ENCODE measurements around the gene KANSL3.
"Not testable (repeated sequence)": the region's sequence is repeated elsewhere in the genome, so short reads cannot be mapped to it uniquely, and the experiment has no call there.

The KANSL3 gene

DNA sequence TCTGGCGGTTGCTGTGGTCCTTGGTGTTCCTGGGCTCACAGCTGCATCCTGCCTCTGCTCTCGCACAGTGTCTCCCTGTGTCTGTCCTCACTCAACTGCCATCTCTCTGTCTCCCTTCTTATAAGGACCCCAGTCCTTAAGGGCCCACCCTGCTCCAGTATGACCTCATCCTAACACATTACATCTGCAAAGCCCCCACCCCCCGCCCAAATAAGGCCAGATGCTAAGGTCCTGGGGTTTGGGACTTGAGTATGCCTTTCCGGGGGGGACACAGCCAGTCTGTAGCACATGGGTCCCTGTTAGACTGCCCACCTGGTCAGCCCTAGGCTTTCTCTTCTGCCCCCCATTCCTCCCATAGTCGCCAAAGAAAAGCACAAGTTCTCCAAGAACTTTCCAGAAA lies 45.2 kb upstream of the KANSL3 start:
- H3K9me3 Mint-ChIP-seq, result no peaks in the 10 kb centered on the region
- TF ChIP-seq, protein P1, sequence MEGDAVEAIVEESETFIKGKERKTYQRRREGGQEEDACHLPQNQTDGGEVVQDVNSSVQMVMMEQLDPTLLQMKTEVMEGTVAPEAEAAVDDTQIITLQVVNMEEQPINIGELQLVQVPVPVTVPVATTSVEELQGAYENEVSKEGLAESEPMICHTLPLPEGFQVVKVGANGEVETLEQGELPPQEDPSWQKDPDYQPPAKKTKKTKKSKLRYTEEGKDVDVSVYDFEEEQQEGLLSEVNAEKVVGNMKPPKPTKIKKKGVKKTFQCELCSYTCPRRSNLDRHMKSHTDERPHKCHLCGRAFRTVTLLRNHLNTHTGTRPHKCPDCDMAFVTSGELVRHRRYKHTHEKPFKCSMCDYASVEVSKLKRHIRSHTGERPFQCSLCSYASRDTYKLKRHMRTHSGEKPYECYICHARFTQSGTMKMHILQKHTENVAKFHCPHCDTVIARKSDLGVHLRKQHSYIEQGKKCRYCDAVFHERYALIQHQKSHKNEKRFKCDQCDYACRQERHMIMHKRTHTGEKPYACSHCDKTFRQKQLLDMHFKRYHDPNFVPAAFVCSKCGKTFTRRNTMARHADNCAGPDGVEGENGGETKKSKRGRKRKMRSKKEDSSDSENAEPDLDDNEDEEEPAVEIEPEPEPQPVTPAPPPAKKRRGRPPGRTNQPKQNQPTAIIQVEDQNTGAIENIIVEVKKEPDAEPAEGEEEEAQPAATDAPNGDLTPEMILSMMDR (IDR thresholded peaks at IDR 0.05; ENCODE audit: unreplicated experiment in 3 of 3), result no peak
- H3K27me3 Mint-ChIP-seq (ENCODE audit: low read depth), result peaks cover 5% of the 10 kb centered on the region
- H3K36me3 Mint-ChIP-seq (ENCODE audit: low read depth), result no peaks in the 10 kb centered on the region
- H3K27ac Mint-ChIP-seq, result no peak overlapping the region
- peaks cover 29% of the 10 kb centered on the region for H3K4me1 Mint-ChIP-seq
- no peak overlapping the region for H3K4me3 Mint-ChIP-seq

DNA sequence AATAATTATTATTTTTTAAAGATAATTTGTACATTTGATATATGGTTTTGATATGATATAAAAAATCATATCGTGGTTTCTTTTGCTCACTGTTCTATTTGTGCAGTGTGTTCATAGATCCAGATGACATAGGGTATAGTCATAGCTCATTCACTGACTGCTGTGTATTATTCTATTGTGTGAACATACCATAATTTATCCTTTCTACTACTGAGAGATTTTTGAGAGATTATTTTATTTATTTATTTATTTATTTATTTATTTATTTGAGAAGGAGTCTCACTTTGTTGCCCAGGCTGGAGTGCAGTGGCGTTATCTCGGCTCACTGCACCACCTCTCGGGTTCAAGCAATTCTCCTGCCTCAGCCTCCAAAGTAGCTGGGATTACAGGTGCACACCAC lies 43.4 kb upstream of the KANSL3 start:
- Mint-ChIP-seq H3K36me3 (ENCODE audit: low read depth) (no peaks in the 10 kb centered on the region), H3K4me1 (peaks cover 29% of the 10 kb centered on the region), H3K27me3 (ENCODE audit: low read depth) (peaks cover 5% of the 10 kb centered on the region), H3K27ac (no peak overlapping the region), H3K9me3 (no peaks in the 10 kb centered on the region), H3K4me3 (no peak overlapping the region)
- TF ChIP-seq, protein P1 (IDR thresholded peaks at IDR 0.05; ENCODE audit: unreplicated experiment in 3 of 3), result no peak

DNA sequence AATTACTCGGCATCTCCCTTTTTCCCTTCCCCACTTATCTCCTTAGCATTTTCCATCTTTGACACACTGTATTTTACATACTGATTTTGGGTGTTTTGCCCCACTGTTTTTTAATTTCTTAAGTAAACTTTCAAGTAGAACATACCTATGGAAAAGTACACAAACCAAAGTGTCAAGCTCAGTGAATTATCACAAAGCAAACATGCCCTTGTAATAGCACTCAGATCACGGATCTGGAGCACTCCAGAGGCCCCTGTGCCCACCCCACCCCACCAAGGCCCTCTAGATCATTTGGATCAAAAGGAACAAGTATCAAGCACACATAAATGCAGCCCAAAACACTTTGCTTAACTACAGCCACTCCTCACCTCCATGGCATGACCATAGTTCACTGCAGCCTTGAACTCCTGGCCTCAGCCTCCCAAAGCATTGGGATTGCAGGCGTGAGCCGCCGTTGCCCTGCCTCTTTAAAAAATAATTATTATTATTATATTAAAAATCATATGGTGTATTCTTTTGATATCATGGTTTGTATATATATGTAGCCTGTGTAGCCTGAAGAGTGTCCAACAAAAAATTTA lies 42.5 kb upstream of the KANSL3 start:
- no peaks in the 10 kb centered on the region for H3K36me3 Mint-ChIP-seq (ENCODE audit: low read depth)
- H3K27ac Mint-ChIP-seq, result peak overlapping the region; percentile 36 to 55 (median 46)
- TF ChIP-seq, protein P1 (IDR thresholded peaks at IDR 0.05; ENCODE audit: unreplicated experiment in 3 of 3), result no peak
- no peaks in the 10 kb centered on the region for H3K9me3 Mint-ChIP-seq
- H3K4me3 Mint-ChIP-seq, result no peak overlapping the region
- peaks cover 5% of the 10 kb centered on the region for H3K27me3 Mint-ChIP-seq (ENCODE audit: low read depth)
- peaks cover 26% of the 10 kb centered on the region for H3K4me1 Mint-ChIP-seq

DNA sequence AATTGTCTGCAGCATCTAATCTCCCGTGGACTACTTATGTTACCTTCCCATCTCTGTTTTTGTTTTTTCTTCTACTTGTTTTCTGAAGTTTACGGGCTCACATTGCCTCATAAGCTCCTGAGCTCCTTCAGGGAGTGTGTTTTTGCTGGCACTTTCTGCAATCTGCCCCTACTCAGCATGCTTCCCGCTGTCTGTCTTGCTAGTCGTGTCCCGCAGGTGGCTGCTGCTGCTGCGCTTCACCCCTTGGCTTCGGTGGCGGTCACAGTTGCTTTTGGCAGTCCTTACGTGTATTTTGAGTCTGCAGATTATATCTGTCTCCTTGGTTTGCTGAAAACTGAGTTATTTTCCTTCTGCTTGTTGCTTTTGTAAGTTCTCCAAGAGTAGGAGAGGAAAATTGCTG lies 41.7 kb upstream of the KANSL3 start:
- no peaks in the 10 kb centered on the region for H3K36me3 Mint-ChIP-seq (ENCODE audit: low read depth)
- H3K9me3 Mint-ChIP-seq, result no peaks in the 10 kb centered on the region
- peaks cover 5% of the 10 kb centered on the region for H3K27me3 Mint-ChIP-seq (ENCODE audit: low read depth)
- peak overlapping the region; percentile 36 to 55 (median 46) for H3K27ac Mint-ChIP-seq
- H3K4me3 Mint-ChIP-seq, result peak overlapping the region in 2 of 3 experiments; percentile 0 to 7
- H3K4me1 Mint-ChIP-seq, result peaks cover 19% of the 10 kb centered on the region
- TF ChIP-seq, protein P1 (IDR thresholded peaks at IDR 0.05; ENCODE audit: unreplicated experiment in 3 of 3), result no peak

DNA sequence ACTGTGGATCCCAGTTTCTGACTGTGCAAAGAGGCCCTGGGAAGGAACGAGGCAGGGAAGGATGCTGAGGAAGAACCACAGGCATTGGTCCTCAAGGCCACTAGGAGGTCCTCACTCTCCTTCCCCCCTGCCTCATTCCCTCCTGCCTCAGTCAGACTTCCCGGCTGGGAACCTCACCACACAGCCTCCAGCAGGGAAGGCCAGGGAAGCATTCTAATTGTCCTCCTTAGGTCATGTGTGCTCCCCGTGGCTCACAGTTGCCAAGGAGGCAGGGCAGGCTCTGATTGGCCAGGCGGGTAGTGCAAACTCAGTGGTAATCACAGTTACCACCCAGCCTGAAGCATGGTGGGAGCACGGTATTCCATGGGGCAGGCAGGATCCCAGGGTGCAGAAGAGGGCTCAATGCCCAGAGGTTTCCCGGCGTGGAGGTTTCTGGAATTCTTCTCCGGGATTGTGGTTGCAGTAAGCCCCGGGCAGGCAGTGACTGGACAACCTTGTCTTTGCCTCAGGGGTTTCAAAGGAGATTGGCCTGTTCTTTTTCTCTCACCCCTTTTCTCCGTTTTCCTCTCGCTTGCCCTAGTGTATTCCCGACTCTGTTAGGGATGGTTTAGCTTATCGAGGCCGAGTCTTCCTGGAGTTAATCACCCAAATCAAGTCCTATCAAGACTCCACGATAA lies 31.6 kb upstream of the KANSL3 start:
- no peak overlapping the region for H3K27ac Mint-ChIP-seq
- H3K4me3 Mint-ChIP-seq, result no peak overlapping the region
- TF ChIP-seq, protein P1 (IDR thresholded peaks at IDR 0.05; ENCODE audit: unreplicated experiment in 3 of 3), result no peak
- peaks cover 3% of the 10 kb centered on the region for H3K9me3 Mint-ChIP-seq
- peaks cover 3% of the 10 kb centered on the region for H3K27me3 Mint-ChIP-seq (ENCODE audit: low read depth)
- no peaks in the 10 kb centered on the region for H3K4me1 Mint-ChIP-seq
- no peaks in the 10 kb centered on the region for H3K36me3 Mint-ChIP-seq (ENCODE audit: low read depth)

DNA sequence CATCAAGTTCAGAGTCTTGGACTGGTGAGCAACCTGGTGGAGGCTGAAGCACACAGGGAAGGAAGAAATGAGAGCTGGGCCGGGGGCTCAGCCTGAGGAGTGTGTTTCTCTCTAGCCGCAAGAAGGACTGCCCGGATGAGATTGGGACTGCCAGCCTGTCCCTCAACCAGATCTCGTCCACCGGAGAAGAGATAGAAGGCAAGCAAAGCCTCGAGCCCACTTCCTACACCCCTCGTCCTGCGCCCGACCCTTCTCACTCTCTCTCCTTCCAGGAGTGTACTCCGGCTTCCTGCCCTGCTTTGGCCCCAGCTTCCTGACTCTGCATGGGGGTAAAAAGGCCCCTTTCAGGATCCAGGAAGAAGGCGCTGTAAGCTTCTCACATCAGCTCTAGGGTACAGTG lies 30.7 kb upstream of the KANSL3 start:
- TF ChIP-seq, protein P1 (IDR thresholded peaks at IDR 0.05; ENCODE audit: unreplicated experiment in 3 of 3), result no peak
- no peak overlapping the region for H3K4me3 Mint-ChIP-seq
- no peak overlapping the region for H3K27ac Mint-ChIP-seq
- no peaks in the 10 kb centered on the region for H3K4me1 Mint-ChIP-seq
- peaks cover 3% of the 10 kb centered on the region for H3K27me3 Mint-ChIP-seq (ENCODE audit: low read depth)
- no peaks in the 10 kb centered on the region for H3K36me3 Mint-ChIP-seq (ENCODE audit: low read depth)
- peaks cover 3% of the 10 kb centered on the region for H3K9me3 Mint-ChIP-seq

DNA sequence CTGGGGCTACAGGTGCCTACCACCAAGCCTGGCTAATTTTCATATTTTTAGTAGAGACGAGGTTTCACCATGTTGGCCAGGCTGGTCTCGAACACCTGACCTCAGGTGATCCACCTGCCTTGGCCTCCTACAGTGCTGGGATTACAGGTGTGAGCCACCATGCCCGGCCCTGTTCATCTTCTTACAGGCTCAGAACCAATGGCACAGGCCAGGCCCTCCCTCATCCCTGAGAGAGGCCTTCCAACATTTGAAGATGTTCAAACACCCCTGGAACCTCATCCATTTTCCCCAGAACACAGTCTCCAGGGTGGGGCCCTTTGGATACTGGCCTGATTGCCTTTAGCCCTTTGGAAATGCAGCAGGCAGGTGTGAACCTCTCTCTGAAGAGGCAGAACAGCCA lies 27.6 kb upstream of the KANSL3 start:
- not testable (repeated sequence) for H3K4me1 Mint-ChIP-seq; H3K27me3 Mint-ChIP-seq (ENCODE audit: low read depth); H3K36me3 Mint-ChIP-seq (ENCODE audit: low read depth); H3K9me3 Mint-ChIP-seq; H3K4me3 Mint-ChIP-seq; H3K27ac Mint-ChIP-seq

All from nephron (organoid).